H1 (cell line): ENCODE results near the gene KRT1. TPM values are rescaled to one million over a fixed set of nuclear protein-coding genes. Genes with fewer than 3 reads are reported as not detected.

Experiments used
- CTCF ChIA-PET: fragments of 300-600 bp; sonication (Branson Sonifier 250); formaldehyde crosslinking; loops from one replicate; lab custom pipeline; 2021; ENCODE audit not compliant: partially characterized antibody; lab: Charles Lee
- POLR2A ChIA-PET: fragments of 300-600 bp; sonication (Branson Sonifier 250); formaldehyde crosslinking; loops from one replicate; lab custom pipeline; 2021; ENCODE audit warnings: inconsistent platforms; ENCODE audit not compliant: partially characterized antibody; lab: Charles Lee
- DNase-seq, 2 experiments: peaks; one replicate each; pipeline versions ENCODE4 v3.0.0 to v3.0.0-alpha.2; 2010 to 2022; ENCODE audit warnings: low spot score in 2 of 2, low read depth in 1 of 2, mixed read lengths in 1 of 2
- FAIRE-seq: peaks from 2 replicates; lab custom pipeline; 2011; peaks lifted over from hg19 to GRCh38; lab: Jason Lieb, UNC
- H2AFZ ChIP-seq: 2 replicates; pipeline ENCODE4 v1.8.1; 2012; ENCODE audit warnings: low read length, inconsistent platforms
- H2AK5ac ChIP-seq: 2 replicates; pipeline ENCODE4 v1.6.1; 2013; ENCODE audit warnings: low read depth, low read length
- H2BK120ac ChIP-seq: replicated peaks from 2 replicates; pipeline ENCODE3; 2013; ENCODE audit warnings: low read depth, low read length, inconsistent platforms
- H2BK12ac ChIP-seq: 2 replicates; pipeline ENCODE4 v1.6.1; 2013; ENCODE audit warnings: low read depth, low read length
- H2BK15ac ChIP-seq: 2 replicates; pipeline ENCODE4 v1.6.1; 2013; ENCODE audit warnings: low read length
- H2BK20ac ChIP-seq: 2 replicates; pipeline ENCODE4 v1.6.1; 2013; ENCODE audit warnings: low read length
- H2BK5ac ChIP-seq: 2 replicates; pipeline ENCODE4 v1.6.1; 2013; ENCODE audit warnings: low read depth, low read length
- H3K14ac ChIP-seq: 2 replicates; pipeline ENCODE4 v1.6.1; 2013; ENCODE audit warnings: inconsistent platforms; ENCODE audit not compliant: insufficient read length
- H3K18ac ChIP-seq: 2 replicates; pipeline ENCODE4 v1.6.1; 2013; ENCODE audit warnings: low read length; ENCODE audit errors: extremely low read depth
- H3K23ac ChIP-seq: 2 replicates; pipeline ENCODE4 v1.6.1; 2013; ENCODE audit warnings: inconsistent platforms; ENCODE audit not compliant: insufficient read length
- H3K23me2 ChIP-seq: 2 replicates; pipeline ENCODE4 v1.6.1; 2013; ENCODE audit warnings: low read depth, low read length
- H3K27ac ChIP-seq: 2 replicates; pipeline ENCODE4 v1.6.1; 2011; ENCODE audit warnings: low read depth, low read length, inconsistent platforms
- H3K27me3 ChIP-seq, 4 experiments: replicated peaks in 1 of 4; 1 replicate in 1 of 4; 2 replicates in 3 of 4; pipeline versions ENCODE4 v1.6.1 to v1.8.1; 2011 to 2013; ENCODE audit warnings: low read length in 3 of 4, mild to moderate bottlenecking in 3 of 4, inconsistent platforms in 2 of 4, mixed read lengths in 2 of 4, moderate library complexity in 1 of 4; ENCODE audit not compliant: control insufficient read depth in 3 of 4, insufficient read depth in 3 of 4; ENCODE audit errors: extremely low read depth in 1 of 4
- H3K36me3 ChIP-seq, 4 experiments: 2 replicates each; pipeline versions ENCODE4 v1.6.1 to v1.8.1; 2011 to 2013; ENCODE audit warnings: mild to moderate bottlenecking in 4 of 4, low read length in 3 of 4, moderate library complexity in 2 of 4, control low read depth in 1 of 4, inconsistent platforms in 1 of 4; ENCODE audit not compliant: insufficient read depth in 4 of 4, control insufficient read depth in 2 of 4
- H3K4ac ChIP-seq: replicated peaks from 2 replicates; pipeline ENCODE3; 2013; ENCODE audit warnings: low read length, low read depth, mixed read lengths, inconsistent platforms; ENCODE audit not compliant: insufficient read length
- H3K4me1 ChIP-seq, 4 experiments: replicated peaks in 1 of 4; 1 replicate in 1 of 4; 2 replicates in 3 of 4; pipeline versions ENCODE4 v1.6.1 to v1.8.1; 2011 to 2013; ENCODE audit warnings: low read length in 3 of 4, inconsistent platforms in 2 of 4, mixed read lengths in 1 of 4; ENCODE audit not compliant: insufficient read depth in 4 of 4, control insufficient read depth in 3 of 4
- H3K4me2 ChIP-seq, 2 experiments: 2 replicates each; pipeline versions ENCODE4 v1.6.1 to v1.8.1; 2011 to 2013; ENCODE audit warnings: low read depth in 2 of 2, low read length in 2 of 2, control low read depth in 1 of 2, inconsistent platforms in 1 of 2, mild to moderate bottlenecking in 1 of 2; ENCODE audit not compliant: insufficient read depth in 1 of 2
- H3K4me3 ChIP-seq, 4 experiments: fragments of 200-600, 300-600 bp in 1 of 4; sonication (generic), shearing (Covaris generic), sonication (Bioruptor Twin) in 1 of 4; 2 replicates each; pipeline versions ENCODE4 v1.5.1 to v1.8.1; 2011 to 2016; ENCODE audit warnings: low read length in 4 of 4, low read depth in 3 of 4, control low read depth in 2 of 4, inconsistent platforms in 2 of 4, mild to moderate bottlenecking in 2 of 4, mixed read lengths in 1 of 4, moderate library complexity in 1 of 4; ENCODE audit not compliant: insufficient read depth in 2 of 4; ENCODE audit errors: extremely low read depth in 1 of 4
- H3K56ac ChIP-seq: replicated peaks from 2 replicates; pipeline ENCODE3; 2013; ENCODE audit warnings: low read depth, mild to moderate bottlenecking, mixed read lengths, low read length, inconsistent platforms; ENCODE audit not compliant: insufficient read length
- H3K79me1 ChIP-seq: 2 replicates; pipeline ENCODE4 v1.6.1; 2013; ENCODE audit warnings: low read depth, low read length, control low read depth
- H3K79me2 ChIP-seq, 2 experiments: 2 replicates each; pipeline versions ENCODE4 v1.6.1 to v1.8.1; 2012 to 2013; ENCODE audit warnings: low read length in 2 of 2, mild to moderate bottlenecking in 2 of 2, inconsistent platforms in 1 of 2; ENCODE audit not compliant: insufficient read depth in 2 of 2, control insufficient read depth in 1 of 2
- H3K9ac ChIP-seq, 4 experiments: replicated peaks in 1 of 4; 1 replicate in 1 of 4; 2 replicates in 3 of 4; pipeline versions ENCODE4 v1.6.1 to v1.8.1; 2011 to 2013; ENCODE audit warnings: low read depth in 3 of 4, low read length in 3 of 4, control low read depth in 2 of 4, mild to moderate bottlenecking in 2 of 4, moderate library complexity in 2 of 4, inconsistent platforms in 1 of 4; ENCODE audit errors: extremely low read depth in 1 of 4
- H3K9me3 ChIP-seq, 2 experiments: 2 replicates each; pipeline versions ENCODE4 v1.6.1 to v1.8.1; 2012 to 2013; ENCODE audit warnings: mild to moderate bottlenecking in 2 of 2, moderate library complexity in 2 of 2, control low read depth in 1 of 2, inconsistent platforms in 1 of 2, low read depth in 1 of 2, low read length in 1 of 2, mixed read lengths in 1 of 2; ENCODE audit not compliant: insufficient read depth in 2 of 2
- H4K20me1 ChIP-seq, 2 experiments: replicated peaks in 1 of 2; 2 replicates each; pipeline versions ENCODE3 to v1.8.1; 2011 to 2013; ENCODE audit warnings: inconsistent platforms in 2 of 2, low read length in 2 of 2, mild to moderate bottlenecking in 1 of 2; ENCODE audit not compliant: insufficient read depth in 2 of 2, control insufficient read depth in 1 of 2
- H4K5ac ChIP-seq: 2 replicates; pipeline ENCODE4 v1.6.1; 2013; ENCODE audit warnings: low read length, low read depth, mixed read lengths, inconsistent platforms; ENCODE audit not compliant: insufficient read length
- H4K8ac ChIP-seq: 2 replicates; pipeline ENCODE4 v1.8.0; 2013; ENCODE audit warnings: mild to moderate bottlenecking, moderate library complexity, low read length, inconsistent platforms; ENCODE audit not compliant: insufficient read depth; ENCODE audit errors: extremely low read depth
- H4K91ac ChIP-seq: replicated peaks from 2 replicates; pipeline ENCODE3; 2013; ENCODE audit warnings: low read length, mixed read lengths, inconsistent platforms; ENCODE audit not compliant: insufficient read length
- KDM1A ChIP-seq: fragments of 200-600, 300-600 bp; sonication (generic); IDR thresholded peaks from 2 replicates; pipeline ENCODE4 v1.7.1; 2016; ENCODE audit warnings: mild to moderate bottlenecking, low read length, borderline replicate concordance
- PHF8 ChIP-seq: fragments of 200-600 bp; sonication (generic); conservative IDR thresholded peaks from 2 replicates; pipeline ENCODE4 v1.7.1; 2012; ENCODE audit warnings: low read depth, mild to moderate bottlenecking, inconsistent platforms, low read length, moderate library complexity
- SIRT6 ChIP-seq: IDR thresholded peaks from one replicate; pipeline ENCODE4 v1.7.1; 2012; ENCODE audit warnings: low read length, inconsistent platforms
- SP4 ChIP-seq: IDR thresholded peaks from 2 replicates; pipeline ENCODE4 v1.6.1; 2012; ENCODE audit warnings: low read length, inconsistent platforms
- SRF ChIP-seq: IDR thresholded peaks from 2 replicates; pipeline ENCODE4 v1.6.1; 2011; ENCODE audit warnings: mild to moderate bottlenecking, low read depth, low read length, moderate library complexity
- TAF7 ChIP-seq: optimal IDR thresholded peaks from 2 replicates; pipeline ENCODE3; 2011; ENCODE audit warnings: low read depth, mild to moderate bottlenecking, inconsistent platforms, low read length, moderate library complexity, borderline replicate concordance
- TCF12 ChIP-seq: IDR thresholded peaks from 2 replicates; pipeline ENCODE4 v1.6.1; 2011; ENCODE audit warnings: low read depth, mild to moderate bottlenecking, low read length
- WGBS, 2 experiments: shearing (Covaris generic) in 1 of 2; methylation state at CpG; one replicate each; pipeline versions ENCODE4 v1.1.6 to v1.1.7; 2013 to 2015; ENCODE audit warnings: low lambda C conversion rate in 2 of 2, mixed read lengths in 2 of 2, inconsistent platforms in 1 of 2, low coverage in 1 of 2, missing lambda C conversion rate in 1 of 2; ENCODE audit not compliant: insufficient replicate concordance in 2 of 2, insufficient coverage in 1 of 2, insufficient read length in 1 of 2; ENCODE audit errors: extremely low coverage in 1 of 2, missing lambda C conversion rate in 1 of 2; 5-methylcytosine and 5-hydroxymethylcytosine counted together
- polyA plus RNA-seq, 7 experiments: library from polyadenylated mRNA; depleted of rRNA in 3 of 7; stranded (reverse) in 5 of 7; unstranded in 2 of 7; fragments of >200 nt in 5 of 7; fragments of 200-250 nt in 2 of 7; gene quantifications; 1 replicate in 5 of 7; 2 replicates in 1 of 7; 4 replicates in 1 of 7; pipeline versions ENCODE4 v1.2.1 to v1.2.3, GENCODE V29; 2011 to 2013; ENCODE audit warnings: missing spikeins in 2 of 7, mixed read lengths in 2 of 7
- total RNA-seq: library from RNA; stranded (reverse); fragmentation: NEBNext Ultra II Directional; extraction: Animal tissue kit (Norgen Biotek cat#: 25700); gene quantifications from 2 replicates; pipeline ENCODE4 v1.2.1, GENCODE V29; 2021

The KRT1 gene
- total and polyA plus RNA-seq, 2 of the 8 experiments (the other 6 are each of a cell fraction or from before 2014, with no cell fraction given): not detected

- H3K23ac ChIP-seq: no peak overlapping the region
- H3K56ac ChIP-seq: no peak overlapping the region
- H3K14ac ChIP-seq: no peak overlapping the region
- FAIRE-seq: no peak
- no peak overlapping the region for H2BK20ac ChIP-seq
- no peak overlapping the region for H4K91ac ChIP-seq
- no peak overlapping the region for H3K27ac ChIP-seq
- H2AFZ ChIP-seq: no peak overlapping the region
- H2BK12ac ChIP-seq: no peak overlapping the region
- no peak overlapping the region for H2BK5ac ChIP-seq
- H3K4me3 ChIP-seq: no peak overlapping the region
- H2AK5ac ChIP-seq: no peak overlapping the region
- H3K9me3 ChIP-seq: no peaks in the 10 kb centered on the region
- no peak overlapping the region for H3K18ac ChIP-seq
- H3K79me1 ChIP-seq: no peaks in the 10 kb centered on the region
- H3K36me3 ChIP-seq: no peaks in the 10 kb centered on the region
- 82% methylated on average over 2 of the region's 2 CpGs; no CpG with 5 or more reads in 1 of the 2 experiments for WGBS, 2 experiments
- H2BK120ac ChIP-seq: no peak overlapping the region
- H3K79me2 ChIP-seq: no peaks in the 10 kb centered on the region
- H3K27me3 ChIP-seq: peaks cover 0 to 2% (median 0%) of the 10 kb centered on the region in 4 experiments; a peak in 1 of 7 replicates
- no peaks in the 10 kb centered on the region for H4K20me1 ChIP-seq
- ChIA-PET CTCF (interaction anchor here (0.6 to 1.3 kb wide), 2 partner anchors 31 to 321 kb away, joined by 3 to 4 read pairs; no protein-coding TSS in a partner anchor), POLR2A (no interaction called here)
- H2BK15ac ChIP-seq: no peak overlapping the region
- no peak overlapping the region for H4K5ac ChIP-seq
- H3K4me1 ChIP-seq: no peaks in the 10 kb centered on the region
- H4K8ac ChIP-seq: no peak overlapping the region
- H3K9ac ChIP-seq: no peak overlapping the region
- DNase-seq: no peak
- no peaks in the 10 kb centered on the region for H3K23me2 ChIP-seq
- H3K4me2 ChIP-seq: no peak overlapping the region
- H3K4ac ChIP-seq: no peak overlapping the region
- TF ChIP-seq KDM1A (no peak), SIRT6 (no peak), PHF8 (no peak), SRF (no peak), TAF7 (no peak), TCF12 (no peak), SP4 (no peak)
These were observed 42.5 kb upstream of the KRT1 start for GRCh38 chr12:52722680-52723079.
